Left lung (tissue), 10 donors: ENCODE data around the gene SPACDR. TPM values are rescaled to one million over a fixed set of nuclear protein-coding genes. Genes with fewer than 3 reads are reported as not detected.
"Not testable (repeated sequence)": the region's sequence is repeated elsewhere in the genome, so short reads cannot be mapped to it uniquely, and the experiment has no call there.

ENCODE experiments used
- ATAC-seq: fragments of 200-7000 bp; cut with Tn5 transposase; one replicate; pipeline ENCODE4 v1.9.1; 2020; ENCODE audit warnings: moderate library complexity
- DNase-seq, 4 donors: peaks; one replicate each; pipeline ENCODE4 v3.0.0-alpha.2; 2013 to 2020
- H3K27ac ChIP-seq, 2 donors: fragments of 200-600 bp; sonication (generic) in 1 of 2; one replicate each; pipeline versions ENCODE4 v1.5.0 to v1.8.0; 2020 to 2021
- H3K27me3 ChIP-seq, 2 donors: fragments of 200-600 bp; sonication (generic) in 1 of 2; one replicate each; pipeline versions ENCODE4 v1.5.0 to v1.8.0; 2020 to 2021
- H3K36me3 ChIP-seq, 2 donors: fragments of 200-600 bp; sonication (generic) in 1 of 2; one replicate each; pipeline versions ENCODE4 v1.5.0 to v1.8.0; 2020 to 2021
- H3K4me1 ChIP-seq, 2 donors: fragments of 200-600 bp; one replicate each; pipeline ENCODE4 v1.8.0; 2021
- H3K4me3 ChIP-seq, 2 donors: fragments of 200-600 bp; sonication (generic) in 1 of 2; one replicate each; pipeline versions ENCODE4 v1.5.0 to v1.8.0; 2020 to 2021; ENCODE audit warnings: mild to moderate bottlenecking in 1 of 2
- H3K9me3 ChIP-seq, 2 donors: fragments of 200-600 bp; sonication (generic) in 1 of 2; one replicate each; pipeline versions ENCODE4 v1.5.0 to v1.8.0; 2020 to 2021
- CTCF ChIP-seq, 2 donors: fragments of 200-600 bp; sonication (generic) in 1 of 2; IDR thresholded peaks; one replicate each; pipeline versions ENCODE4 v1.5.0 to v1.8.0; 2021; ENCODE audit warnings: antibody characterized with exemption in 2 of 2
- intact Hi-C, 2 donors: fragments of 100-400 bp; cut with DNase I; formaldehyde crosslinking; loops; one replicate each; pipeline versions ENCODE4 v1.11.2 to v1.14.2; 2022
- polyA plus RNA-seq, 6 donors: library from polyadenylated mRNA; unstranded; fragments of 120-200 nt; gene quantifications; one replicate each; pipeline ENCODE4 v1.2.1, GENCODE V29; 2013; ENCODE audit not compliant: insufficient read length in 6 of 6
- total RNA-seq, 2 donors: library from RNA; stranded (reverse); fragmentation: NEBNext Ultra II Directional; extraction: Animal tissue kit (Norgen Biotek cat#: 25700); gene quantifications; one replicate each; pipeline ENCODE4 v1.2.1, GENCODE V29; 2021
- donor health status: DM: no; HTN: yes; CAD: no.
- donor health status: DM: no; HTN: no; CAD: no.

SPACDR gene
- total and polyA plus RNA-seq, 8 donors: 0.41 to 5.6 (median 4.0) TPM

- no peak for ATAC-seq
- Histone ChIP-seq H3K27ac (peak overlapping the region; percentile 8 to 50), H3K9me3 (no peaks in the 10 kb centered on the region), H3K4me3 (no peak overlapping the region), H3K4me1 (peaks cover 0 to 24% of the 10 kb centered on the region in 2 donors), H3K36me3 (no peaks in the 10 kb centered on the region), H3K27me3 (no peaks in the 10 kb centered on the region)
- peak in 1 of 4 donors; percentile 25 for DNase-seq
- no peak for TF ChIP-seq CTCF (IDR thresholded peaks at IDR 0.05)
- intact Hi-C loops: no loop called here
These were observed 20.8 kb downstream of the SPACDR start for GRCh38 chr7:100443096-100443840.

DNA sequence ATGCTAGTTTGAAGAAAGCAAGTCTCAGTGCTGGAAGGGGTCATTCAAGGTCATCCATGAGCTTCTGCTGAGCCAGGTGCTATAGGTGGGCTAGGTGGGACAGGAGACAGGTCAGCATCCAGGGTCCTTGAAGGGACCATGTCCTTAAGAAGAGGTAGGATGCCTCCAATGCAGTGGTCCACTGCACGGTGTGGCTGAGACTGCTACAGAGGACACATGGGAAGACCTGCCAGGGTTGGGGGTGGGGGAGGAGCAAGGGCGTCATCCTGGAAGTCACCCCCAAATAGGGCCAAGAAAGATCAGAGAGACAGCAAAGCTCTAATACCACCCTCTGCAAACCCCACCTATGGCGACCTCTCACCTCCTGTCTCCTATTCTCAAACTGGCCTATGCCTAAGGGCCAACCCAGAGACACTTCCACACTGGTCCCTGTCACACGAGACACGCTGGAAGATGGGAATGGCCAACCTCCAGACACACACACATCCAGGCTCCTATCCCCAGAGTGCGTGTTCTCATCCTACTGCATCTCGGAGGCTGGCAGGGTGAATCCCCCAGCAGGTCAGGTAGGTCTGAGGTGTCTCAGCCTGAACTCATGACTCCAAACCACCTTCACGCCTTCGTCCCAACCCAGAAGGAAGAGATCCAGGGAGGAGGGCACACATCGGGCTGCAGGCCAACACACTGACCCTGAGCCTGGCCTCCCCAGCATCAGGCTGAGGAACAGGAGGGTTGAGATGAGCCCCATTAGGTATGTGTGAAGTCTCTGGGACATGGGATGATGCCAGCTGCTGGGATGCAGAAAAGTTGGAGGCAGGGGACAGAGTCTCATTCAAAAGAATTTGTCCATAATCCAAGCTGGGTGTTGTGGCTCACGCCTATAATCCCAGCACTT is 22.2 kb downstream of the SPACDR start:
- intact Hi-C loops: no loop called here
- H3K27ac ChIP-seq: no peak overlapping the region
- no peak for TF ChIP-seq CTCF (IDR thresholded peaks at IDR 0.05)
- peaks cover 0 to 29% of the 10 kb centered on the region in 2 donors for H3K4me1 ChIP-seq
- no peaks in the 10 kb centered on the region for H3K27me3 ChIP-seq
- DNase-seq (peak in 1 of 4 donors; percentile 8), ATAC-seq (no peak)
- H3K4me3 ChIP-seq: no peak overlapping the region
- no peaks in the 10 kb centered on the region for H3K36me3 ChIP-seq
- H3K9me3 ChIP-seq: no peaks in the 10 kb centered on the region

DNA sequence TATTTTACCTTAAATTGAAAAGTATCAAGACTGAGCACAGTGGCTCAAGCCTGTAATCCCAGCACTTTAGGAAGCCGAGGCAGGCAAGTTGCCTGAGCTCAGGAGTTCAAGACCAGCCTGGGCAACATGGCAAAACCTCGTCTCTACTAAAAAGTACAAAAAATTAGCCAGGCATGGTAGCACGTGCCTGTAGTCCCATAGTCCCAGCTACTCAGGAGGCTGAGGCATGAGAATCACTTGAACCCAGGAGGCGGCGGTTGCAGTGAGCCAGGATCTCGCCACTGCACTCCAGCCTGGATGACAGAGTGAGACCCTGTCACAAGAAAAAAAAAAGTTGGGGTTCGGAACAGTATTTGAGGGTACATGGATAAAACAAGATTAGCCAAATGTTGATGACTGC is 24.8 kb downstream of the SPACDR start:
- intact Hi-C loops: not testable (repeated sequence)

DNA sequence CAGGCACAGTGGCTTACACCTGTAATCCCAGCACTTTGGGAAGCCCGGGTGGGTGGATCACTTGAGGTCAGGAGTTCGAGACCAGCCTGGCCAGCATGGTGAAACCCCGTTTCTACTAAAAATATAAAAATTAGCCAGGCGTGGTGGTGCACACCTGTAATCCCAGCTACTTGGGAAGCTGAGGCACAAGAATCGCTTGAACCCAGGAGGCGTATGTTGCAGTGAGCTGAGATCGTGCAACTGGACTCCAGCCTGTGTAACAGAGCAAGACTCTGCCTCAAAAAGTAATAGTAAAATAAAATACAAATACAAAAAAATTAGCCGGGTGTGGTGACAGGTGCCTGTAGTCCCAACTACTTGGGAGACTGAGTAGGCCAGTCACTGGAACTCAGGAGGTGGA is 25.3 kb downstream of the SPACDR start:
- peaks cover 6 to 27% of the 10 kb centered on the region in 2 donors for H3K4me1 ChIP-seq
- H3K36me3 ChIP-seq: peaks cover 0 to 13% of the 10 kb centered on the region in 2 donors
- intact Hi-C loops, ATAC-seq, H3K9me3 ChIP-seq, H3K4me3 ChIP-seq, DNase-seq, H3K27me3 ChIP-seq, H3K27ac ChIP-seq: not testable (repeated sequence)

More for the DNA sequence above, 24.8 kb downstream of the SPACDR start:
- H3K27me3 ChIP-seq, ATAC-seq, H3K36me3 ChIP-seq, H3K4me3 ChIP-seq, H3K9me3 ChIP-seq: not testable (repeated sequence)
- H3K27ac ChIP-seq: peak overlapping the region in 1 of 2 donors; percentile 34
- H3K4me1 ChIP-seq: peaks cover 6 to 25% of the 10 kb centered on the region in 2 donors
- peak in 1 of 4 donors; percentile 18 for DNase-seq

- H3K4me3 ChIP-seq: no peak overlapping the region
- intact Hi-C loops: no loop called here
- no peaks in the 10 kb centered on the region for H3K9me3 ChIP-seq
- peaks cover 0 to 19% of the 10 kb centered on the region in 2 donors for H3K36me3 ChIP-seq
- TF ChIP-seq CTCF (IDR thresholded peaks at IDR 0.05): no peak
- H3K27ac ChIP-seq: peak overlapping the region in 1 of 2 donors; percentile 4
- peaks cover 6 to 32% of the 10 kb centered on the region in 2 donors for H3K4me1 ChIP-seq
- H3K27me3 ChIP-seq: no peaks in the 10 kb centered on the region
- no peak for ATAC-seq
- no peak for DNase-seq
These were observed 25.9 kb downstream of the SPACDR start for GRCh38 chr7:100438172-100438571.
